Activated CD8-positive, alpha-beta memory T cell treated with anti-CD3 and anti-CD28 coated beads, Interleukin-2, amount 50 U/mL, for 24 hours (primary cell): ENCODE data around the gene SUSD3.
A peak's percentile ranks its signal among the peaks of the same experiment; 100 is the strongest.
"Not testable (repeated sequence)": the region's sequence is repeated elsewhere in the genome, so short reads cannot be mapped to it uniquely, and the experiment has no call there.

Source experiments
- DNase-seq: peaks from one replicate; pipeline ENCODE4 v3.0.0-alpha.2; 2020; ENCODE audit errors: extremely low read depth

SUSD3 gene

DNA sequence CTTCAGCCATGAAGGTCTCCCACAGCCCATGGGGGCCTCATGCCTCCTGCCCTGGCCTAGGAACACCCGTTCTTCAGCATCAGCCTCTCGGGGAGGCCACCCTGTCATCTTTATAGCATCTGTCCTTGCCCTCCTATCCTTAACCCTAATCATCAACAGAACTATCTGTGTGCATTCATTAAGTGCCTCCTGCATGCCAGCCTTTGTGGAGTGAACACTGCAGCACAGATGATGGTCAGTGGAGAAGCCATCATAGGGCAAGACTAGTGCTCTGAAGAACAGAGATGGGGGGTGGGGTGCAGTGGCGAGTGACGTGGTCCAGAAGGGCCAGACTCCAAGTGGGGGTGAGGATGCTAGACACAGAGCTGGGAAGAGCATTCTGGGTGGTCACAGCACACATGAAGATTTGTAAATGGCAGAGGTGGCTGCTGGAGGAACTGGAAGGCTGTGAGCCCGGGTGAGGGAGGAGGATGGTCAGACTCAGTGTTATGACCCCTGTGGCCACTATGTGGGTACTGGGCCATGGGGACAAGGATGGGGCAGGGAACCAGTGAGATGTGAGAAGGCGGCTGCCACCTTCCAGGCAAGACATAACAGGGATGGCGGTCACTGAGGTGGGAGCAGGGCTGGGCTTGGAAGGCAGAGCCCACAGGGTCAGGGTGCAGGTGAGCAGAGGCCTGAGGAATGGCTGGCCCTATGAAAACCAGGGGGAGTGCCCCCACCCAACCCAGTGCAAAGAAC lies 33.9 kb downstream of the SUSD3 start:
- no peak for DNase-seq

- no peak for DNase-seq
Measured at GRCh38 chr9:93093127-93093876, 34.8 kb downstream of the SUSD3 start.

DNA sequence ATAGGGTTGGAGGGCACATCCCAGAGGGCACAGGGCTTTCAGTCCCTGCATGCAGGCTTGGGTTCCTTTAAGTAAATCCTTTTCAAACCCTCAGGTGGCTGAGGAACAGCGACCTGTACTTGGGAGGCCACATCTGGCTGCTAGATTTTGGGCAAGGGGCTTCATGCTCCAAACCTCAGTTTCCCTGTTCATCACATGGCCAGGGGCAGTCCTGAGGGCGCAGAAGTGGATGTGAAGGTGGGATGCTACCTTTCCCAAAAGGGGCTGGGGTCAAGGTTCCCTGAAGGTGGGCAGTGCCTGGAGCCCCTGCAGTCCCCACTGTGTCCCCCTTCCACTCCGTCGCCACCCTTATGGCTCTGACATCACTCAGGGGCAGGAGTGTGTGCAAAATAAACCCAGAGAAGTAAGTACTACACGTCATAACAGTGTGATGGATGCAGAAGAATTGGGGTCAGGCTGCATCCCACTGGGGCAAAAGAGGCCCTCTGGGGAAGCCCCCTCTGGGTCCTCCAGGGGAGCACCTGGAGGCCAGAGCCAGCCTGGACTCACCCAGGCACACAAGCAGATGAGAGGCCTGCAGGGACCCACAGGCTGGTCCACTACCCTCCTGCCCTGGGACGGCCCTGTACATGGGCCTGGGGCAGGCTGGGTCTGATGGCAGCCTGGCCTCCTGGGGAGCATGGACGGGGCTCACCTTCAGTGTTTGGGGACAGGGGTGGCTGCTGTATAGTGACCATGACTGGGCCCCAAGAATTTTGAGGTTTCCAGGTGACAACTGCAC lies 35.6 kb downstream of the SUSD3 start:
- DNase-seq: no peak

DNA sequence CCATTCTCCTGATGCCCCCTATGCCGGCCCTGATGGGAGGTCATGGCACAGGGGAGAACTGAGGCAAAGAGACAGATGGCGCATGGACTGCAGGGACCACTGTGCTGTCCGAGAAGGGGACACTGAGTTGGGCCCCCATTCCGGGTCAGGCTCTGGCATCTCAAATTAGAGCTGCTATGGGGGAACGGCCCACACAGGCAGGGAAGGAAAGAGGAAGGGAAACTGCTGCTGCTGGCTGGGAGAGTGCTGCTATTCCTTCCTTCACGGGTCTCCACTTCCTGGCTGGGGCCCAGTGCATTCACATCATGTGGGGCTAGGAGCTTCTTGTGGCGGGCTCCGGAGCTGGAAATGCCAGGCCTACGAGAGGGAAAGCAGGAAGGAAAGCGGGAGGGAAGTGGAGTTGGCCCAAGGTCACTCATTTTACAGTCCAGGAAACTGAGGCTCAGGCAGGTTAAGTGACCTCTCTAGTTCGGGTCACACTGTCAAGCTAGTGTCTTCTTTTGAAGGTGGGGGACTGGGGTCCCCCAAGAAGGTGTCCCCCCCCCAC lies 36.2 kb downstream of the SUSD3 start:
- DNase-seq: no peak

GRCh38 chr9:93095205-93096130 lies 37.0 kb downstream of the SUSD3 start:
- peak; percentile 100 for DNase-seq

DNA sequence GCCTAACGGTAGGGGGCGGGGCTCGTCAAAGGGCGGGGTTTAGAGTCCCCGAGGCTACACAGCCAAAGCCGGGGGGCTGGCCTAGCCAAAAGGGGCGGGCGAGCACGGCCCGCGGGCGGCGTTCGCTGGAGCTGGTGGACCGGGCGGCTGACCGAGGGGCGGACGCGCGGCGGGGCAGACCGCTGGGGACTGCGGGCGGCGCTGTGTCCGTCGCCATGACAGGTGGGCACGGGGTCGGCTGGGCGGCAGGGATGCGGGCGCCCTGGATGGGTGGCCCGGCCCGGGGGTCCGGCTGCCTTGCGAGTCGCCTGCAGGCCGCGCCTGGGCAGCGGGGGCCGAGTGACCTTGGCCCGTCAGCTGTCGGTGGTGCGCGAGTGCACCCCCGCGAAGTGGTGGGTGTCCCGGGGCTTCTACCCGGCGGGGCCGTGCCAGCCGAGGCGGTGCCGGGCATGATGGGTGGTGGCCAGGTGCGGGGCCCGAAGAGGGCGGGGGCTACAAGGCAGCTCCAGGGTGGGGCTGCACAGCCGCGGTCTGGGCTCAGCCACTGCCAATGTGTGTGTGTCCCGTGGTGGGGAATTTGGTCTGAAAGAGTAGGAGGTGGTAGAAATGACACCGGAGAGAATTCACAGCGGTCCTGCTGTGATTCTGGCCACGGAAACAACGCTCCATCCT lies 37.8 kb downstream of the SUSD3 start, which contains the start of gene CARD19:
CARD19 (plus strand) TSS at position 87 of the 672 bp plus-strand sequence; CDS start at position 216, 129 bp downstream.
- DNase-seq: no peak

DNA sequence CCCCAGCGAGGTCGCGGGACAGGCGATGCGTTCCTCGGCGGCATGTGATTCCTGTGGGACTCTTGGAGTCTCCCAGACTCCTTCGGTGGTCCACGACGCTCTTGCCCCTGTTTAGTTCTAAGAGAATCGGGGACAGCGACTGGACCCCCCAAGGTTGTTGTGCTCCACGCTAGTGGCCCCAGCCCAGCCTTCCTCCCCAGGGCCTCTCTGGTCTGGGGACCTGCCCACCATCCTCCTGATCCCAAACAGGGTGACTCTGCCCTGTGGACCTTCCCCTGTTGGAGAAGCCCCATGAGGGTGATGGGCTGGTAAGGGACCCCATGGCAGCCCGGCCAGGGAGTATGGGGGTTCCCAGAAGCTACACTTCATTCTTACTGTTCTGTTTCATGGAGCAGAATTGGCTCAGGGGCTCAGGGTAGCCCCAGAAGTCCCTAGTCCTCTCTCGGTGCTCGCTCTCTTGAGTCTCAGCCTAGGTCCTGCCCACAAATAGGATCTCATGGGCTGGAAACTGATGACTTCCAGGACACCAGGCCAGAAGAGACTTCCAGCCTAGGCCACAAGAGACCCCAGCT lies 38.4 kb downstream of the SUSD3 start:
- DNase-seq: no peak

GRCh38 chr9:93097511-93098201 lies 39.2 kb downstream of the SUSD3 start:
- no peak for DNase-seq

DNA sequence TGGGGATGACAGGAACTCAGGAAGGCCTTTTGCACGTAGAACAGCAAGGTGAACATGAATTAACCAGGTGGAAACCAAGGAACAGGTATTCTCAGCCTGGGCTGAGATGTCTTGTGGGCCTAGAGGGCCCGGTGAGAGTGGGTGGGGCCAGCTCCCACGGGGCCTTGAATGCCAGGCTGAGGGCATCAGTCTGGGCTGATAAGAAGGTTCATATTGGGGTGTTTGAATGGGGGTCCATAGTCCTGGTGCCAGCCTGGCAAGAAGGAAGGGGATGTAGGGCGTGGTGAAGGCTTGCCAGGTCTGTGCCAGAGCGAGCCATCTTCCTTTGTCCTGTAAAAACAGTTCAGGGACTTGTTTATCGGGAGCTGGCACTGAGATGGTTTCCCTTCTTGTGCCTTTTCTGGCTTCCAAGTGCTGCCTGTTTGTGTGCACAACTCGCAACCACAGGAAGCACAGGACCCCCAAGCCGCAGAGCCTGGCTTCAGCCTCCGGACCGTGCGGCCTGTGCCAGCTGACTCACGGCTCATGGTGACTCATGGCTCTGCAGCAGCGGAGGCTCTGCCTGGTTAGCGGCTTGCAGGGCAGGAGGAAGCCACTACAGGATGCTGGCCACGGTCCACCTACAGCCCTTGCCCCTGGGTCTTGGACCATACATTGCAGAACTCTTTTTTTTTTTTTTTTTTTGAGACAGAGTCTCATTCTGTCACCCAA lies 39.9 kb downstream of the SUSD3 start:
- DNase-seq: no peak

- no peak for DNase-seq
Measured at GRCh38 chr9:93099551-93100275, 41.2 kb downstream of the SUSD3 start.

GRCh38 chr9:93100276-93100636 lies 41.8 kb downstream of the SUSD3 start:
- DNase-seq: no peak

GRCh38 chr9:93101086-93101485 lies 42.6 kb downstream of the SUSD3 start:
- not testable (repeated sequence) for DNase-seq

- no peak for DNase-seq
Measured at GRCh38 chr9:93105620-93106019, 47.1 kb downstream of the SUSD3 start.

DNA sequence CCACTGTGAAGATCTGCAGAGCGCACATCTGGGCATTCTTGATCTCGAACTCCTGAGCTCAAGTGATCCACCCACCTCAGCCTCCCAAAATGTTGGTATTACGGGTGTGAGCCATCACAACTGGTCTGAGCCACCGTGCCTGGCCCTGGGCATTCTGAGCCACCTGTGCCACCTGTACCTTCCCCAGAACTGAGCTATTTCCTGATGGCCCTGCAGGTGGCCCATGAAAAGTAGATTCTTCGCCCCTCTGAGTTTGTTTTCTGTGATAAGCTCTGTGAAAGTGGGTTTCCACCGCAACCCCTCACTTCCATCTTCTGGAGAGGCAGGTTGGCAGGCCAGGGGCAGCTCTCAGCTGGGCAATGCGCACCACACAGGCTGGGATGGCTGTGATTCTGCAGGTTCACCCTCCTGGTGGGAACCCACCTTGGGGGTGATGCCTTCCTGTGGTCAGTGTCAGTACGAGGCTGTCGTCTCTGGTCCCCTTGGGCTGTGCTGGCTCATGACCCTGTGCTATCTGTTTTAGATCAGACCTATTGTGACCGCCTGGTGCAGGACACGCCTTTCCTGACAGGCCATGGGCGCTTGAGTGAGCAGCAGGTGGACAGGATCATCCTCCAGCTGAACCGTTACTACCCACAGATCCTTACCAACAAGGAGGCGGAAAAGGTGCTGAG lies 48.8 kb downstream of the SUSD3 start:
- no peak for DNase-seq

GRCh38 chr9:93107825-93108161 lies 49.3 kb downstream of the SUSD3 start:
- no peak for DNase-seq

DNA sequence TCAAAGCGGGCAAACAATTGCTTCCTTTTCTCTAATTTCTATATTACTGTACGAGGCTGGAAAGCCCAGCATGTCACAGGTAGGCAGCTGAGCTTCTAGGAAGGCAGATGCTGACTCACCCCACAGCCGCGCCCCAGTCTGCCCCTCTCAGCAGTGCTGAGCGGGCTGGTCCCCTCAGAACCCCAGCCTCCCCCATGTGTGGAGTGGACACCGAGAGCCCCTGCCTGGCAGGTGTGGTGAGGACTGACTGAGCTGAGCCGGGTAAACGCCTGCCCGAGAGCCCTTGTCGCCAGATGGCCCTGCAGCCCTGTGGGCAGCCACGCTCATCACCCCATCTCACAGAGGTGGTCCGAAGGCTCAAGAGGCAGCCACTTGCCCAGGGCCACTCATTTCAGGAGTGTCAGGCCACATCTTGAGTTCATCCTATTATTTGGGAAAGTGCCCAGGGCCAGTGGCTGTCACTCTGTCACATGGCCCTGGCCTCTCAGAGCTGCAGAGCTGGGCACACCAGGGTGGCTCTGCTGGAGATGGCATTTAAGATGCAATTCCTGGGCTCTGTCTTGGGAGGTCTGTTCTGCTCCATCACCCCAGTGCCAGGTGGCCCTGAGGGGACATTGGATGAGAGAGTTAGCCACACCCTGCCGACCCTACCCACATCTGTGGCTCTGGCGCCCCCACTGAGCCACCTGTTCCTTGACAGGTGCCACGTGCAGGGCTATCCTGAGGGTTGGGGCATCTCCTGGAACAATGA lies 50.0 kb downstream of the SUSD3 start:
- DNase-seq: no peak

- DNase-seq: no peak
Measured at GRCh38 chr9:93110311-93110855, 51.9 kb downstream of the SUSD3 start.
